ENCODE results near the gene RAB6D. TPM values are rescaled to one million over a fixed set of nuclear protein-coding genes. Genes with fewer than 3 reads are reported as not detected.

The RAB6D gene
- not detected in 2 replicates for total RNA-seq

GRCh38 chr2:131363703-131364186 lies at the start of gene RAB6D:
TSS of gene RAB6D (minus strand) at chr2:131364168. CDS start at chr2:131363720, 448 bp downstream.

Other genes with a start within 250 kb of the RAB6D start
- not detected in 2 replicates for gene POTEE, start 154.6 kb downstream of the RAB6D start, total RNA-seq
- not detected in 2 replicates for gene TUBA3D, start 112.0 kb upstream of the RAB6D start, total RNA-seq
- gene MZT2A, start 128.2 kb upstream of the RAB6D start, total RNA-seq: 293 and 332 TPM in 2 replicates
- 6.0 and 6.6 TPM in 2 replicates for gene CCDC74A, start 163.7 kb upstream of the RAB6D start, total RNA-seq